Adipose tissue (tissue), 3 donors: Measurements from ENCODE around the gene SPPL2C. TPM values are rescaled to one million over a fixed set of nuclear protein-coding genes. Genes with fewer than 3 reads are reported as not detected.

Experiments
- H3K27ac ChIP-seq: one replicate; pipeline ENCODE4 v1.5.1; 2013; ENCODE audit warnings: low read depth, low read length
- WGBS, 3 donors: extraction: QIAGEN DNeasy Blood & Tissue Kit; methylation state at CpG; one replicate each; pipeline ENCODE4 v1.1.7; 2013; 5-methylcytosine and 5-hydroxymethylcytosine counted together
- polyA plus RNA-seq, 3 donors: library from polyadenylated mRNA; stranded (reverse); fragments of 200-250 nt; gene quantifications; one replicate each; pipeline ENCODE4 v1.2.3, GENCODE V29; 2013
- donor health status: healthy with polysubstance abuse.
- donor health status: Bipolar disorder and iron deficiency.
- donor health status: healthy.

Gene SPPL2C
- polyA plus RNA-seq, result not detected

- WGBS, 3 donors, result 75 to 78% (median 76%) methylated on average over 21 to 25 of the region's 25 CpGs
- H3K27ac ChIP-seq, result no peak within 1 kb of the TSS
Observed at GRCh38 chr17:45844695-45845375, at the start of gene SPPL2C. TSS of gene SPPL2C (plus strand) at chr17:45844881. CDS start at chr17:45844907, 26 bp downstream.

DNA sequence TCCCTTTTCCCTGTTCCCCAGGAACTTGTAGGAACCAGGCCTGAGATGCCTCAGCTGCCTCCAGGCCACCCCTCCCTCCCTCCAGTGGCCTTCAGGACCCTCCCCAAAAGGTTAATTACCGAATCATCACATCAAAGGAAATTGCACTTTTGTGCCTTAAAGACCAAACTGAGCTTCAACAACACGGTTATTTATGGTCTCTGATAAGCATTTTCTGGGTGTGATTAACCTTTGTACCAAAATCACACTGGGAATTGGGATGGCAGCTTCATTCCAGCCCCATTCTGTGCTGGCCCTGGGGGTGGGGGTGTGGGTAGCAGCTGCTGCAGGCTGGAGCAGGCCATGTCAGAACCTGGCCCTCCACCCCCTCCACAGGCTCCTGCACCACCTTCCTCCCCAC lies 43.9 kb upstream of the SPPL2C start:
- WGBS, 3 donors, result 21 to 38% (median 33%) methylated on average over 2 of the region's 2 CpGs
- H3K27ac ChIP-seq, result no peak overlapping the region

DNA sequence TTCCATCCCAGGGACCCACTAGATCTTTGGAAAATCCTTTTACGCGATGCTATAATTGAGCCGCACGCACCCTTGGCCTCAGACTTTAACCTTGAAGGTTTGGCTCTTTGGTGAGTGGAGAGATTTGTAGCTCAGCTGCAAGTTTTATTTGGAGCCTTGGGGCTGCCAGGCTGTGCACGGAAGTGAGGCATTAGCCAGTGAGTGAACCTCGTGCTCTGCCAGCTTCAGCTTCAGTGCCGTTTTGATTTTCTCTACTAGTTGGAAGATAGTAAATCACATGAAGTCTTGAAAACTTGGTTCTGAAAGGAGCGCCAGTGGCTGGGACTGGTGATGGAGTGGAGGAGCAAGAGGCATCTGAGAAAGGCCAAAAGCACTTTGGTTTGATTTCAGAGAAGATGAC lies 43.3 kb upstream of the SPPL2C start:
- no peak overlapping the region for H3K27ac ChIP-seq
- 68 to 80% (median 69%) methylated on average over 8 of the region's 8 CpGs for WGBS, 3 donors

DNA sequence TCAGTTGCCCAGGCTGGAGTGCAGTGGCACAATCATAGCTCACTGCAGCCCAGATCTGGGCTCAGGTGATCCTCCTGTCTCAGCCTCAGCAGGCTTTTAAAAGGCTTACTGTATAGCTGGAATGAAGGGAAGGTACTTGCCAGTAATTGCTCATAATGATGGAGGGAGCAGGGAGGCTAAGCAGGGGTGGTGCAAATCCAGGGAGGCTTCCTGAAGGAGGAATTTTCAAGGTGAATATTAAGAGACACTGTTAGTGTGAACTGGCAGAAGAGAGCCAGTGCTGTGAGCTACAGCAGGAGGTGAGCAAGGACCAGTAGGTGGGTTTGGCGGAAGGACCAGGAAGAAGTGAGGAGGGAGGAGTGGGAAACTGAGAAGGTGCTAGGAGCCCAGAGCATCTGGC lies 35.8 kb upstream of the SPPL2C start:
- no peak overlapping the region for H3K27ac ChIP-seq
- 80 to 93% (median 83%) methylated on average over 1 of the region's 1 CpG for WGBS, 3 donors

- 54 to 74% (median 69%) methylated on average over 15 of the region's 15 CpGs for WGBS, 3 donors
- H3K27ac ChIP-seq, result no peak overlapping the region
Observed at GRCh38 chr17:45809499-45809898, 35.2 kb upstream of the SPPL2C start.

DNA sequence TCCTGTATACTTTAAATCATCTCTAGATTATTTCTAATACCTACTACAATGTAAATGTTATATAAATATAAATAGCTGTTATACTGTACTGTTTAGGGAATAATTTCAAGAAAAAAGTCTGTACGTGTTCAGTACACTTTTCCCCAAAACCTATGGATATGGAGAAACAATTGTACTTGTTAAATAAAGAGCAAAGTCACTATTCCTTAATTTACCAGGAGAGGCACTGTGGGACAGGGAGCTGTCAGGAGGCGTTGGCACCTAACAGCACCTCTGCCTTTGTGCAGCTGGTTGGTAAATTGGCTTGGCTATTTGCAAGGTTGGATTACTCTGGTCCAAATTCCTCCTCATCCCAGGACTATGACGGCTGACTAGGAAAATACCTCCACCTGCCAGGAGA lies 32.6 kb upstream of the SPPL2C start:
- WGBS, 3 donors, result 68 to 81% (median 70%) methylated on average over 3 of the region's 3 CpGs
- no peak overlapping the region for H3K27ac ChIP-seq

- 28 to 36% (median 33%) methylated on average over 20 to 22 of the region's 22 CpGs for WGBS, 3 donors
- H3K27ac ChIP-seq, result no peak overlapping the region
Observed at GRCh38 chr17:45813048-45813725, 31.5 kb upstream of the SPPL2C start.

GRCh38 chr17:45814622-45815606 lies 29.8 kb upstream of the SPPL2C start:
- no peak overlapping the region for H3K27ac ChIP-seq
- 80 to 87% (median 86%) methylated on average over 17 of the region's 17 CpGs for WGBS, 3 donors

- H3K27ac ChIP-seq, result no peak overlapping the region
- WGBS, 3 donors, result 80 to 86% (median 82%) methylated on average over 6 of the region's 6 CpGs
Observed at GRCh38 chr17:45815752-45816151, 28.9 kb upstream of the SPPL2C start.

DNA sequence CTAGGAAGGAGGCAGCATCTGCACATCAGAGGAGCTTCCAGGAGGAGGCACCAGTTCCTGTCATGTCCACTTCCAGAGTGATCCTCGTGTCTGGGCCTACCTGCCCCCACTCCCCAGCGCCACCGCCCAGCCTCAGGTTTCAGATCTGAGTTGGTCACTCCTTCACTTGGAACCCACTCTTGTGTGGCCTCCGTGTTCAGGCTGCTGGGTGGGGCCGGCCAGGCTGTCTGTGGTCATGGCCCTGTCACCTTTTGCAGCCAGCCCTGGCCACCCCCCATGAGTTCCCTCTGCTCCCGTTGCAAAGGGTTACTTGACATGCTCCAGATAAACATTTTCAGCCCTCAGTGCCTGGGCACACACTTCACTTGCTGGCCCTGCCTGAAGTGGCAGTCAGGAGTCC lies 26.6 kb upstream of the SPPL2C start:
- 55 to 80% (median 72%) methylated on average over 6 of the region's 6 CpGs for WGBS, 3 donors
- no peak overlapping the region for H3K27ac ChIP-seq

DNA sequence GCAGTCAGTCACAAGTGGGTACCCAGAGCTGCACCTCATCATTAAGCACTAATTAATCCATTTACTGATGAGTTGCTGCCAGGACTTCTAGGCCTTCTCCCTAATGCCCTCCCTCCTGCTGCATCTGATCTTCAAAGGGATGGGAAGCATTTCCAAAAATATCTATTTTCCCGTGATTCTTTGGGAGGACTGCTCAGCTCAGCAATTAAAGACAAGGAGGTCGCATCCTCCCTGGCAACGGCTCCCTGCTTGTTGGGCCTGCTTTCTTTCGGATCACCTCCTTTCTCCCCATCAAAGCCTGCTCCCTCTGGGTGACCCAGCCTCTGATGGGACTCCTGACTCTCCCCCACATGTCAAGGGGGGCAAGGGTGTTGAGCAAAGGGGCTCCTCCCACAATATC lies 26.0 kb upstream of the SPPL2C start:
- 54 to 64% (median 62%) methylated on average over 4 of the region's 4 CpGs for WGBS, 3 donors
- no peak overlapping the region for H3K27ac ChIP-seq

- no peak overlapping the region for H3K27ac ChIP-seq
- 64 to 86% (median 84%) methylated on average over 6 of the region's 6 CpGs for WGBS, 3 donors
Observed at GRCh38 chr17:45819632-45820031, 25.0 kb upstream of the SPPL2C start.

DNA sequence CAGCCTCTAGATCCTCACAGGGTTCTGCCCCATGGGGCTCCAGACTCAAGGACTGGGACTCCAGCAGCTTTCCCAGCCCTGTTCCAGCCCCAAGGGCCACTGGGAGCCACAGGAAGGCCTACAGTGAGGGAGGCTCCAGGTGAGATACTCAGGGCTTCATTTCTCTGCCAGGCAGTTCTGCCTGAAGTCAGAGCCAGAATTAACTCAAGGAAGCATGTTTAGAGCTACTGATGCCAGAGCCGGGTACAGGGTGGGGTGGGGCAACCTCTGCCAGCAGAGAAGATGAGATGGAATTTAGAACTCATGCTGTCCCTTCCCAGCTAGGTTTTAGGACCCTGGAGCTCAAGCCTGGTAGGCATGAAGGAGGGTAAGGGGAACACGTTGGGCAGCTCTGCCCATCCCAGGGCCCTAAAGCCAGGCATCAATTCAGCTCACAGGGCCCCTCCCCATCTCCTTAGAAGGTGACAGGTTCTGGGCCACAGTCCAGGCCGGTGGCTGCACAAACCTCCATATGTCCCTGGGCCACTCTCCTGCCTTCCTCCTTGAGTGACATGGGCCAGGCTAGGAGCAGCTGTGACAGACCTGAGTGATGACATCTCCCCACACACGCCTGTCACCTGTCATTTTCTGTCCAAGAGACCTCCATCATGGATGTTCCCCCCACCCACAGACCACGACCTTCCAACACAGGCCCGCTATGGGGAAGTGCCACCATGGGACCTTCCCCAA lies 24.5 kb upstream of the SPPL2C start:
- H3K27ac ChIP-seq, result no peak overlapping the region
- WGBS, 3 donors, result 49 to 68% (median 55%) methylated on average over 6 of the region's 6 CpGs

- WGBS, 3 donors, result 90 to 95% (median 90%) methylated on average over 7 to 9 of the region's 9 CpGs
- H3K27ac ChIP-seq, result no peak overlapping the region
Observed at GRCh38 chr17:45821147-45821546, 23.5 kb upstream of the SPPL2C start.

GRCh38 chr17:45823598-45823997 lies 21.1 kb upstream of the SPPL2C start:
- 63 to 74% (median 65%) methylated on average over 10 of the region's 10 CpGs for WGBS, 3 donors
- H3K27ac ChIP-seq, result no peak overlapping the region

GRCh38 chr17:45824475-45824874 lies 20.2 kb upstream of the SPPL2C start:
- no peak overlapping the region for H3K27ac ChIP-seq
- 60 to 80% (median 78%) methylated on average over 7 of the region's 7 CpGs for WGBS, 3 donors

DNA sequence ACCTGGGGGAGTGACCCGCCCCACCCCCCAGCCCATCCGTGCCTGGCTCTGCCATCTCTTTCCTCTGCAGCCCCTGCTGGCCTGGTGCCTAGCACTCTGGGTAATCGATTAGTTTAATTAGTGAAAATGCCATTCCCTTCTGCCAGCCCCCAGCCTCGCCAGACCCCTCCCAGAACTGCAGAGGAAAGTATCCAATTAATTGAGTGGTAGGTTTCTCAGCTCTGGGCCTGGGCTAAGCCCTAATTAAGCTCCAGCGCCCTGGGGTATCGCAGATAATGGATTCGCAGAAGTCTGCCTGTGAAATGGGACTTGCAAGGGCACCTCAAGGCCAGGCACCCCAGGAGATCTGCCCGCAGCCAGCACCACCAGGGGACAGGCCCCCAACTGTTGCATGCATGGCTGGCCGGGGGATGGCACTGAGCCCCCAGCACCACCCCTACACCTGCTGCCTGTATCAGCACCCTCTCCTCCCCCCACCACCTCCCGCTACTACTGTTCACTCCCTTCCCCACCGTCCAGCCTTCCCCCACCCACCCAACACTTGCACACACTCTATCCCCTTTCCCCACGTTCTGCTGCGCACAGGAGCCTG lies 19.7 kb upstream of the SPPL2C start:
- no peak overlapping the region for H3K27ac ChIP-seq
- 67 to 86% (median 82%) methylated on average over 13 of the region's 13 CpGs for WGBS, 3 donors

DNA sequence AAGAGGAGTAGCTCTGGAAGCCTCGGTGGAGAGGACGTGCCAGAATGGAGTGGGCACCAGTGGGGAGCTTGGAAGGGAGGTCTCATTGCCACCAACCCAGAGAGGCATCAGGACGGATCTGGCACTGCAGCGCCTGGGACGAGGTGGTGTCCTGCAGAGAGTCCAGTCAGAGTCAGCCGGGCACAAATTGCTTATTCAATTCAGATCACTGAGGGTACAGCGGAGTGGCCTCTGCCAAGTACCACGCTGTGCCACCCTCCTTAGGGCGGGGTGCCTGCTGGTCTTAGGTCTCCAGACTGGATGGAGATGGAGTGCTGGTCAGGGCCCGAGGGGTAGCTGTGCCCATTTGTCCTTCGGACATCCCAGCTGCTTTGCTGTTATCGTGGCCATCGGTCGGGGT lies 18.9 kb upstream of the SPPL2C start:
- no peak overlapping the region for H3K27ac ChIP-seq
- 80 to 93% (median 92%) methylated on average over 14 of the region's 14 CpGs for WGBS, 3 donors
